K562 (cell line): ENCODE data around the gene SAMD8. TPM values are rescaled to one million over a fixed set of nuclear protein-coding genes. Genes with fewer than 3 reads are reported as not detected.

Experiments
- ASH1L ChIP-seq: fragments of 450-650 bp; IDR thresholded peaks from 2 replicates; pipeline ENCODE4 v1.6.1; 2018; ENCODE audit warnings: borderline replicate concordance, mild to moderate bottlenecking, low read depth; ENCODE audit not compliant: partially characterized antibody
- BRD4 ChIP-seq: fragments of 200-600 bp; sonication (generic); IDR thresholded peaks from 2 replicates; pipeline ENCODE4 v1.6.1; 2017; ENCODE audit warnings: inconsistent platforms
- KDM2B ChIP-seq: fragments of 250-450 bp; sonication (Bioruptor Pico); IDR thresholded peaks from 2 replicates; pipeline ENCODE4 v1.8.0; 2021; ENCODE audit warnings: mild to moderate bottlenecking, moderate library complexity
- KHSRP ChIP-seq: fragments of 450-650 bp; IDR thresholded peaks from 2 replicates; pipeline ENCODE4 v1.6.1; 2017
- MEIS2 ChIP-seq: fragments of 450-650 bp; IDR thresholded peaks from 2 replicates; pipeline ENCODE4 v1.6.1; 2014; ENCODE audit warnings: mild to moderate bottlenecking; ENCODE audit not compliant: partially characterized antibody
- NBN ChIP-seq: fragments of 450-650 bp; IDR thresholded peaks from 2 replicates; pipeline ENCODE4 v1.6.1; 2016; ENCODE audit warnings: low read depth, mild to moderate bottlenecking
- NCOA6 ChIP-seq: fragments of 450-650 bp; IDR thresholded peaks from 2 replicates; pipeline ENCODE4 v1.6.1; 2017; ENCODE audit warnings: mild to moderate bottlenecking
- NR1H2 ChIP-seq: sonication (generic); formaldehyde crosslinking; IDR thresholded peaks from 2 replicates; pipeline ENCODE4 v1.4.0; 2020; ENCODE audit warnings: mild to moderate bottlenecking, missing genetic modification reagents
- NRF1 ChIP-seq, 2 experiments: fragments of 450-650 bp; IDR thresholded peaks in 1 of 2; conservative IDR thresholded peaks in 1 of 2; 2 replicates each; pipeline ENCODE4 v1.6.1; 2014; ENCODE audit warnings: mild to moderate bottlenecking in 2 of 2
- SUPT5H ChIP-seq: fragments of 450-650 bp; IDR thresholded peaks from 2 replicates; pipeline ENCODE4 v1.6.1; 2016
- THRA ChIP-seq: fragments of 450-650 bp; IDR thresholded peaks from 2 replicates; pipeline ENCODE4 v1.6.1; 2017; ENCODE audit warnings: mild to moderate bottlenecking, moderate library complexity
- USF2 ChIP-seq: sonication (generic); formaldehyde crosslinking; IDR thresholded peaks from 2 replicates; pipeline ENCODE4 v1.5.0; 2020; ENCODE audit warnings: missing genetic modification reagents
- ZNF280B ChIP-seq: fragments of 250-450 bp; sonication (Bioruptor Pico); IDR thresholded peaks from 2 replicates; pipeline ENCODE4 v1.5.1; 2021; ENCODE audit warnings: mild to moderate bottlenecking
- ZNF384 ChIP-seq: IDR thresholded peaks from 2 replicates; pipeline ENCODE4 v1.6.1; 2012; ENCODE audit warnings: low read depth, low read length, improper control_type of control experiment
- ZNF395 ChIP-seq: fragments of 200-800 bp; sonication (Bioruptor generic); IDR thresholded peaks from 2 replicates; pipeline ENCODE4 v1.6.1; 2017; ENCODE audit warnings: missing genetic modification characterization, missing compliant biosample characterization
- ZNF407 ChIP-seq: fragments of 450-650 bp; IDR thresholded peaks from 2 replicates; pipeline ENCODE4 v1.6.1; 2016; ENCODE audit warnings: low read depth
- polyA plus RNA-seq, 8 experiments: library from polyadenylated mRNA; depleted of rRNA in 4 of 8; stranded (reverse) in 5 of 8; unstranded in 3 of 8; fragments of >200 nt; fragmentation: Nextera tagmentation in 2 of 8; fragmentation: Illumina TruSeq in 1 of 8; extraction: Ambion mirVana in 2 of 8; extraction: Trizol in 1 of 8; gene quantifications; 2 replicates each; pipeline versions ENCODE4 v1.2.1 to v1.2.3, GENCODE V29; 2011 to 2014; ENCODE audit warnings: inconsistent platforms in 1 of 8, missing spikeins in 1 of 8
- total RNA-seq, 7 experiments: library from RNA; depleted of rRNA in 6 of 7; stranded (reverse); fragments of >200 nt in 6 of 7; fragmentation: Illumina TruSeq in 2 of 7; extraction: Trizol in 2 of 7; gene quantifications; 2 replicates each; pipeline versions ENCODE4 v1.2.1 to v1.2.3, GENCODE V29; 2011 to 2021; ENCODE audit warnings: low replicate concordance in 1 of 7

SAMD8 gene
- total and polyA plus RNA-seq, 9 of the 15 experiments (the other 6 are each of a cell fraction or from before 2014, with no cell fraction given), result 2.7 to 16.1 (median 6.2) TPM

GRCh38 chr10:75211007-75211691, 99.7 kb downstream of the SAMD8 start (continued):
- TF ChIP-seq ZNF407 (no peak), NR1H2 (no peak), ASH1L (no peak), ZNF395 (no peak), NRF1 (conservative IDR thresholded peaks at IDR 0.05 in 1 of 2, IDR thresholded peaks at IDR 0.05 in 1 of 2) (no peak), SUPT5H (0 out of 2 replicates have a peak, but pooled peaks have one; percentile 8), USF2 (no peak), KHSRP (no peak), KDM2B (CRISPR knock-in tag) (no peak), ZNF280B (no peak), BRD4 (no peak), ZNF384 (no peak), THRA (no peak), NCOA6 (no peak), NBN (no peak), MEIS2 (no peak)
